BE2C (cell line): ENCODE results near the gene ALCAM.

Experiments used
- DNase-seq: peaks from one replicate; pipeline ENCODE4 v3.0.0-alpha.2; 2020
- H3K27me3 ChIP-seq: fragments of 250-450 bp; sonication (Bioruptor Pico); 2 replicates; pipeline ENCODE4 v1.5.1; 2020; ENCODE audit warnings: mild to moderate bottlenecking
- H3K36me3 ChIP-seq: fragments of 250-450 bp; sonication (Bioruptor Pico); 2 replicates; pipeline ENCODE4 v1.5.1; 2020; ENCODE audit warnings: mild to moderate bottlenecking
- H3K4me1 ChIP-seq: fragments of 250-450 bp; sonication (Bioruptor Pico); 2 replicates; pipeline ENCODE4 v1.5.1; 2020
- H3K4me3 ChIP-seq: 2 replicates; pipeline ENCODE4 v1.5.1; 2011; ENCODE audit warnings: low read depth, low read length
- H3K9me3 ChIP-seq: fragments of 250-450 bp; sonication (Bioruptor Pico); 2 replicates; pipeline ENCODE4 v1.5.1; 2020
- CTCF ChIP-seq: IDR thresholded peaks from 2 replicates; pipeline ENCODE4 v1.5.1; 2012; ENCODE audit warnings: mild to moderate bottlenecking, low read depth, low read length

ALCAM gene

DNA sequence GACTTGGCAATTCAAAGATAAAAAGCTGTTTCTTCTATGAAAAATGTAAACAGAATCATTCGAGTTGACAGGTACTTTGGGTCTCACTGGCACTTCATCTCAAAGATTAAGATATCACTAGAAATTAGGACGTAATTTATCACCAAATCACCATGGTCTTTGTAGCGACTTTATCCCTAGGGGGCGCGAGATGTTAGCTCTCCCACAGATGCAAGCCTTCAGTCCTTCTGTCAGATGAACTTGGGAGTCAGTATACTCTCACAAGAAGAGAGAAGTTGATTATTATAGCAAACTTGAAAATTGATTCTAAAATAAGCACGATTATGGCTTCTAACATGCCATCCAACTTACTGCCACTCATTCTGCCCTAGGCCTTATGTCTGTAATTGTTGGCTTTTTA lies 150.3 kb downstream of the ALCAM start:
- peak; percentile 67 for TF ChIP-seq CTCF
- peaks cover 48% of the 10 kb centered on the region for H3K4me1 ChIP-seq
- DNase-seq, result peak; percentile 40
- no peak overlapping the region for H3K4me3 ChIP-seq
- H3K27me3 ChIP-seq, result no peaks in the 10 kb centered on the region
- H3K36me3 ChIP-seq, result peaks cover 4% of the 10 kb centered on the region
- H3K9me3 ChIP-seq, result no peaks in the 10 kb centered on the region

GRCh38 chr3:105518203-105518602 lies 151.5 kb downstream of the ALCAM start:
- no peak overlapping the region for H3K4me3 ChIP-seq
- no peaks in the 10 kb centered on the region for H3K9me3 ChIP-seq
- no peaks in the 10 kb centered on the region for H3K27me3 ChIP-seq
- peaks cover 39% of the 10 kb centered on the region for H3K4me1 ChIP-seq
- peak; percentile 45 for TF ChIP-seq CTCF
- peaks cover 4% of the 10 kb centered on the region for H3K36me3 ChIP-seq
- no peak for DNase-seq

GRCh38 chr3:105518806-105519418 lies 152.2 kb downstream of the ALCAM start:
- DNase-seq, result peak; percentile 31

GRCh38 chr3:105521770-105522169 lies 155.1 kb downstream of the ALCAM start:
- no peak for DNase-seq
- Histone ChIP-seq H3K4me3 (no peak overlapping the region), H3K9me3 (no peaks in the 10 kb centered on the region), H3K4me1 (peaks cover 6% of the 10 kb centered on the region), H3K27me3 (no peaks in the 10 kb centered on the region), H3K36me3 (peaks cover 18% of the 10 kb centered on the region)
- no peak for TF ChIP-seq CTCF

More at GRCh38 chr3:105518806-105519418, 152.2 kb downstream of the ALCAM start:
- TF ChIP-seq CTCF, result peak; percentile 70
- Histone ChIP-seq H3K4me3 (no peak overlapping the region), H3K4me1 (peaks cover 35% of the 10 kb centered on the region), H3K9me3 (no peaks in the 10 kb centered on the region), H3K27me3 (no peaks in the 10 kb centered on the region), H3K36me3 (peaks cover 4% of the 10 kb centered on the region)

GRCh38 chr3:105523501-105523900 lies 156.8 kb downstream of the ALCAM start:
- DNase-seq, result no peak
- H3K36me3 ChIP-seq, result peaks cover 30% of the 10 kb centered on the region
- TF ChIP-seq CTCF, result no peak

GRCh38 chr3:105525531-105525930 lies 158.8 kb downstream of the ALCAM start:
- Histone ChIP-seq H3K9me3 (no peaks in the 10 kb centered on the region), H3K4me1 (no peaks in the 10 kb centered on the region; the same call in 1 of the 2 replicates), H3K4me3 (no peak overlapping the region), H3K27me3 (no peaks in the 10 kb centered on the region), H3K36me3 (peaks cover 34% of the 10 kb centered on the region)
- no peak for DNase-seq
- TF ChIP-seq CTCF, result no peak

More at GRCh38 chr3:105523501-105523900, 156.8 kb downstream of the ALCAM start:
- no peak overlapping the region for H3K4me3 ChIP-seq
- no peaks in the 10 kb centered on the region for H3K27me3 ChIP-seq
- no peaks in the 10 kb centered on the region; the same call in none of the 2 replicates for H3K4me1 ChIP-seq
- H3K9me3 ChIP-seq, result no peaks in the 10 kb centered on the region
